ENCODE data around the gene LYG2.
A peak's percentile ranks its signal among the peaks of the same experiment; 100 is the strongest.
"Not testable (repeated sequence)": the region's sequence is repeated elsewhere in the genome, so short reads cannot be mapped to it uniquely, and the experiment has no call there.

Gene LYG2

DNA sequence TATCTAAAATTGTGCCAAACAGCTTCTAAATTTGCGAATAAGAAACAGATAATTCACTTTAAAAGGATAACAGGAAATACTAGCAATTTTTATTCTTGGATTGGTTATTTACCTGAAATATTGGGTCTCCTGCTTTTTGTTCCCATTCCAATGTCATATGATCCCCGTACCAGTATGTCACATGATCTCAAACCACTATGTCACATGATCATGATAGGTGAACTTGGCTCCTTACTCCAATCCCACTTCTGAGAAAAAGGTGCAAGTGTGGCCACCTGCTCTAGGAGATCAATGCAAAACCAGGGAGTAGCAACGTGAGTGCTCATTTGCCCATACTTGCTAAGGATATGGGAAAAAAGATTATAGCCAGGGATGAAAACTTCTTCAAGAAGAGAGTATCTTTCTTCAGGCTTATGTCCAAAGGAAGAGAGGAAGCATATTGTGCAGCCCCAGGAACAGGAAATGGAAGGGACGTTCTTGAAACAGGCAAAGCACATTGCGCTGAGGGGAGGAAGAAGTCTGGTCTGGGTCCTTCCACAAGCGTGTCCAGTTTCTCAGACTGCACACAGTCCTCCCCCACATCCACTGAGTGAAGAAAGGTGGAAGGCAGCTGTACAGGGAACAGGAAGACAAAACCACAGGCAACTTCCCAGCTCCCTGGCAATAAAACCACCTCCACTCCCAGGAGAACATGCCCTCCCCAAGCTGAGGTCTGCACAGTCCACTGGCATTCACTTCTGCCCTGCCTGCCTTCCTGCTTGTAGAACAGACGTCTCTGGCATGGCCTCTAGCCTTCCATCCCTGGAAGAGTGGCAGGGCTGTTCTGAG lies at the start of gene LYG2:
Gene LYG2 (minus strand): TSS at position 176 of the 828 bp plus-strand sequence. CDS start 1,406 bp downstream, outside the sequence.
- DNase-seq (ENCODE audit: low read depth, low spot score): no peak

- DNase-seq (ENCODE audit: low read depth, low spot score): not testable (repeated sequence)
Measured at GRCh38 chr2:99301097-99301496, 45.6 kb upstream of the LYG2 start, which contains the start of gene LYG1. Gene LYG1 (minus strand): TSS chr2:99301197. CDS start chr2:99295670, 5,527 bp downstream.

DNA sequence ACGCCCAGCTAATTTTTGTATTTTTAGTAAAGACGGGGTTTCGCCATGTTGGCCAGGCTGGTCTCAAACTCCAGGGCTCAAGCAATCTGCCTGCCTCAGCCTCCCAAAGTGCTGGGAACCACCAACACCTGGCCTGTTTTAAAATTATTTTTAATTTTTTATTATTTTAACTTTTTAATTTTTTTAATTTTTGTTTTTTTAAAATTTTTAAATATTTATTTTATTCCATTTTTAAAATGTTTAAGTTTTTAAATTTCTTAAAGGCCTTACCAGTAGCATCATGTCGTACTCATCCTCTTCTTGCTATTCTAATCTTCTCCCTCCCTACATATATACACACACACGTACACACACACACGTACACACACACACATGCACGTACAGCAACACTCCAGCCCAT lies 44.1 kb upstream of the LYG2 start:
- no peak for DNase-seq (ENCODE audit: low read depth, low spot score)

DNA sequence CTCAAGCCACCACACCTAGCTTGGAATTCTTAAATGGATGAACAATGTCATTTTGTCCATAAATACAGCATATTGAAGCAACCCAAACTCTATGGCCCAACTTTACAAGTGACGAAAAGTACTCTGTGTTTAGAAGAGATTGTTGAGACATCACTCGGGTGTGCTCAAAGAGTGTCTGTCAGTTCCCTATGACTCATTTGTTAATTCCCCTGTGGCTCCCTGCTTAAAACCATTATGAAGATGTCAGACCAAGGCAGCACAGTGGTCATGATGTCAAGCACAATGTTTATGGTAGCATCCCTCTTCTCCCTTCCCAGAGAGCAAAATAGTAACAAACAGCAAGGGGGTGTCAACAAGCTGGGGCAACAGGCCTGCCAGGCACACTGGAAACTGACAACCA lies 42.5 kb upstream of the LYG2 start:
- no peak for DNase-seq (ENCODE audit: low read depth, low spot score)

- DNase-seq (ENCODE audit: low read depth, low spot score): no peak
Measured at GRCh38 chr2:99285526-99285925, 30.1 kb upstream of the LYG2 start.

GRCh38 chr2:99279969-99280695 lies 24.7 kb upstream of the LYG2 start:
- no peak for DNase-seq (ENCODE audit: low read depth, low spot score)

- DNase-seq (ENCODE audit: low read depth, low spot score): no peak
Measured at GRCh38 chr2:99278793-99279291, 23.4 kb upstream of the LYG2 start.

- DNase-seq (ENCODE audit: low read depth, low spot score): not testable (repeated sequence)
Measured at GRCh38 chr2:99278195-99278765, 22.8 kb upstream of the LYG2 start.

DNA sequence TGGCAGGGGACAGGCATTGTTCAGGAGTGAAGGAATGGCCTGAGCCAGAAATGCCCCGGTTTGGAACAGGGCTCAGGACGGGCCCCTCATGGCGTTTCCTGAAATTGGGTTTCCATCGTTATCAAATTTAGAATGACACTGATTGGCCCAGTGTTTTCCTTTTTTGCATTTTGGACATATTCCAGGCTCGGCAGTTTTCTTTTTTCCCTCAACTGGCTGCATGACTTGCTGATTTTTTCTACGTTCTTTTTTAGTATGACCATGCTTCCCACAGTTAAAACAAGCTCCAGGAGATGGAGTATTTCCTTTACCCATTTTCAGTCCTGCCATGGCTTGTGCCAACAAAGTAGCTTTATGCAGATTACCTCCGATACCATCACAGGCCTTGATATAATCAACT lies 20.4 kb upstream of the LYG2 start:
- no peak for DNase-seq (ENCODE audit: low read depth, low spot score)

DNA sequence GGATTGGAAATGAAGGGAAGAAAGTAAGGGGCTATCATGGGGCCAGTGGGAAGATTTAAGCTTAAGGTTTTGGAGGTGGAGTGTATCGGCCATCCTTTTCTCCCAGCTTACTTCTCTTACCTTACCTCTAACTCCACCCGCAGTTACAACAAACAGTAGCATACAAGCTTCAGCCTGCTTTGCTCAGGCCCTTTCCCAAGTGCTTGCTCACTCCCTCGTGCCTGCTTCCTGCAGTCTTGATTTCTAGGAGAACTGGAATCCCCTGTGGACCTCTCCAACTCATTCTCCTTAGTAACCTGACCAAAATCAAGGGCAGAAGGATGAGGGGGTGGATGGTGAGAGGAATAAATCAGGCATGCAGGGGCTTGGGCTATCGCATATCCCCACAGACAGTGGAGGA lies 5.8 kb upstream of the LYG2 start:
- no peak for DNase-seq (ENCODE audit: low read depth, low spot score)

- DNase-seq (ENCODE audit: low read depth, low spot score): no peak
Measured at GRCh38 chr2:99260184-99260583, 4.7 kb upstream of the LYG2 start.

- DNase-seq (ENCODE audit: low read depth, low spot score): no peak
Measured at GRCh38 chr2:99259465-99259864, 4.0 kb upstream of the LYG2 start.

DNA sequence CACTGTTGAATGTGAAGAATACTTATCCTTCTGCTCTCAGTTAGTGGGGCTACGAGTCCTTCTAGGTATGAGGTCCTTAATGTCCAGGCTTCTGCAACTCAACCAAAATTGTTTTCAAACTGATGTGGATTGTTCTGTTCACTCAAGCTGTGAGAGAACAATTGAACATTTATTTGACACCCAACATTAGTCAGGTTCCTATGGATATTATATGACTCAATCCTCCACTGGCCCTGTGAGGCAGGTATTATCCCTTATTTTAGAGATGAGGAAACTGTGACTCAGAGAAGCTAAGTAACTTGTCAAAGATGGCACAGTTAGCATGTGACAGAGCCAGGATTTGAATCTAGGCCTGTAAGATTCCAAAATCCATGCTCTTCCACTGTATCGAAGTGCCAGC lies 1.2 kb upstream of the LYG2 start:
- no peak for DNase-seq (ENCODE audit: low read depth, low spot score)

- DNase-seq (ENCODE audit: low read depth, low spot score): no peak
Measured at GRCh38 chr2:99249951-99250350, 5.5 kb downstream of the LYG2 start.

DNA sequence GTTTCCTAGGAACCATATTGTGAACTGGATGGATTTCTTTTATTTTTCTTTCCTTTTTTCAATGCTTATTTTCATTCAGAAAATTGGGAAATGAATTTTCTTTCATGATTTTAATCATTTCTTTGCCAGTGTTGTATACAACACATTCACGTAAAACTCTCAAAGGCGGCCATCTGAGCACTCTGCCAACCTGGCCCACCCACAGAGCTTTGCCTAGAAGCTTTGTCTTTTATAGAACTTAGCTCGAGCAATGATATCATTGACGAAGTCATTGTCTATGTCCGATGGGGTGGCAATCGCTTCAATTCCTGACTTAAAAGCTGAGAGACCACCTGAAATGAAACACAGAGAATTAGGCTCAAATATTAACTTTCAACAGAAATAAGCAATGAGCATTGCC lies 13.3 kb downstream of the LYG2 start:
- DNase-seq (ENCODE audit: low read depth, low spot score): no peak

- DNase-seq (ENCODE audit: low read depth, low spot score): no peak
Measured at GRCh38 chr2:99240431-99240830, 15.0 kb downstream of the LYG2 start.

- DNase-seq (ENCODE audit: low read depth, low spot score): peak; percentile 4
Measured at GRCh38 chr2:99238599-99238998, 16.9 kb downstream of the LYG2 start.

- not testable (repeated sequence) for DNase-seq (ENCODE audit: low read depth, low spot score)
Measured at GRCh38 chr2:99233177-99233576, 22.3 kb downstream of the LYG2 start.

DNA sequence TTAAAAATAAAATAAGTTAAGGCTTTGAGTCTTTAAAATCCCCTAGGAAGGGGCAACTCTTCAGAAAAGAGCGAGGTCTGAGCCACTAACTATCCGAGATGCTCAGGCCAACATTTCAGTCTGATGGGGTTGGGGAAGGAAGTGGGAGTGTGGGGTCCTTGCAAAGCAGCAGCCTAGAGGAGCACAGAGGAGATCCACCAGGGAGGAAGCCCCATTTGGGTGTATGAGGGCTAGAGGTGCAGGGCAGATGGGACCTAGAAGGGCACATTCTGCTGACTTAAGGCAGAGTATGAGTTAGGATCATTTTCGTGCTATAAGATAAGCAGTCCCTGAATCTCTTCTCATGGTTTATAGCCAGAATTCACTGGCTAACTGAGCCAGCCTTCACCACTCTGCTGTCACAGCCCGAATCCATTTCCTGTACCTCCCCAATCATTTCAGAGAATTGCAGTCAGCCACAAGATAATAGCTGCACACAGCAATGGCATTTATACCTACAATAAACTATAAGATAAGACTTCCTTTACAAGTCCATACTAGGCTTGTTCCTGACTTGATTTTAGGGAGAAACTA lies 37.5 kb downstream of the LYG2 start:
- no peak for DNase-seq (ENCODE audit: low read depth, low spot score)

DNA sequence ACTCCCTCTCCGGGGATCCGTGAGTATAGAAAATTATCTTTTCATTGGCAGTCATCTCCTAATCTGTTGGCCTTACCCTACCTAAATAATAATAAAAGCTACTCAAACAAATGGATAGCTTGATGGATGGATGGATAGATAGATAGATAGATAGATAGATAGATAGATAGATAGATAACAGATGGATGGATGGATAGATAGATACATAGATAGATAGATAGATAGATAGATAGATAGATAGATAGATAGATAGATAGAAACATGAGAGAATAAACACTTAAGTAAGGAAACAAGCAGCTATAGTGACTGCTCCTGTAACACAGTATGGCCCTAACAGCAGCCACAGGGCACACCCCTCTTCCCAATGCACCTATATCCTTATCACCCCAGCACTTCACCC lies 39.4 kb downstream of the LYG2 start:
- no peak for DNase-seq (ENCODE audit: low read depth, low spot score)

- DNase-seq (ENCODE audit: low read depth, low spot score): peak; percentile 44
Measured at GRCh38 chr2:99205491-99205890, 50.0 kb downstream of the LYG2 start.
